Karpas-422 (cell line): Measurements from ENCODE around the gene ATP6AP1. TPM values are rescaled to one million over a fixed set of nuclear protein-coding genes. Genes with fewer than 3 reads are reported as not detected.
A peak's percentile ranks its signal among the peaks of the same experiment; 100 is the strongest.

ENCODE experiments used
- DNase-seq: peaks from one replicate; pipeline ENCODE4 v3.0.0-alpha.2; 2015
- H2AFZ ChIP-seq: fragments of 200-600 bp; sonication (generic); 2 replicates; pipeline ENCODE4 v1.6.1; 2014; ENCODE audit warnings: antibody characterized with exemption, low read length, mixed read lengths
- H3K27ac ChIP-seq: fragments of 200-600 bp; sonication (generic); 2 replicates; pipeline ENCODE4 v1.5.1; 2014; ENCODE audit warnings: mild to moderate bottlenecking, low read length, moderate library complexity
- H3K27me3 ChIP-seq: fragments of 200-600 bp; sonication (generic); 2 replicates; pipeline ENCODE4 v1.6.1; 2014; ENCODE audit warnings: low read length, mixed read lengths
- H3K36me3 ChIP-seq: fragments of 200-600 bp; sonication (generic); 2 replicates; pipeline ENCODE4 v1.6.1; 2014; ENCODE audit warnings: low read length, mixed read lengths; ENCODE audit not compliant: insufficient read depth
- H3K4me1 ChIP-seq: fragments of 200-600 bp; sonication (generic); 2 replicates; pipeline ENCODE4 v1.6.1; 2014; ENCODE audit warnings: mild to moderate bottlenecking, low read length, mixed read lengths
- H3K4me2 ChIP-seq: fragments of 200-600 bp; sonication (generic); 2 replicates; pipeline ENCODE4 v1.6.1; 2014; ENCODE audit warnings: low read length, low read depth, mild to moderate bottlenecking; ENCODE audit not compliant: poor library complexity, severe bottlenecking
- H3K4me3 ChIP-seq: fragments of 200-600 bp; sonication (generic); 2 replicates; pipeline ENCODE4 v1.5.1; 2014; ENCODE audit warnings: mild to moderate bottlenecking, antibody characterized with exemption, low read length, mixed read lengths
- H3K79me2 ChIP-seq: fragments of 200-600 bp; sonication (generic); 2 replicates; pipeline ENCODE4 v1.6.1; 2014; ENCODE audit warnings: mild to moderate bottlenecking, low read length, mixed read lengths
- H3K9ac ChIP-seq: fragments of 200-600 bp; sonication (generic); 2 replicates; pipeline ENCODE4 v1.6.0; 2014; ENCODE audit warnings: low read length
- H3K9me2 ChIP-seq: fragments of 200-600 bp; sonication (generic), shearing (Covaris generic); replicated peaks from 2 replicates; pipeline ENCODE4 v1.6.0; 2014; ENCODE audit warnings: mild to moderate bottlenecking, low read length, moderate library complexity; ENCODE audit not compliant: insufficient read depth
- H3K9me3 ChIP-seq: fragments of 300-700, 200-600 bp; sonication (generic); 2 replicates; pipeline ENCODE4 v1.6.1; 2014; ENCODE audit warnings: low read length, mixed read lengths
- H4K20me1 ChIP-seq: fragments of 200-600 bp; sonication (generic); 2 replicates; pipeline ENCODE4 v1.6.1; 2014; ENCODE audit warnings: mild to moderate bottlenecking, antibody characterized with exemption, low read length, low read depth; ENCODE audit not compliant: insufficient read depth
- total RNA-seq: library from RNA; depleted of rRNA; stranded (reverse); fragments of >200 nt; shearing (Covaris generic); gene quantifications from 2 replicates; pipeline ENCODE4 v1.2.3, GENCODE V29; 2014; ENCODE audit warnings: low replicate concordance

The ATP6AP1 gene
- total RNA-seq, 1 experiment from 2014 or later: 40.0 TPM

GRCh38 chrX:154443992-154444754 is 15.7 kb downstream of the ATP6AP1 start, which contains the start of gene FAM50A:
FAM50A (plus strand) TSS chrX:154444141; CDS start chrX:154444236, 95 bp downstream.
- Histone ChIP-seq H4K20me1 (no peaks in the 10 kb centered on the region), H3K9me3 (no peaks in the 10 kb centered on the region), H3K4me2 (peak within 1 kb of the TSS; percentile 78), H3K4me1 (peaks cover 13% of the 10 kb centered on the region), H3K27me3 (no peaks in the 10 kb centered on the region), H3K79me2 (peaks cover 11% of the 10 kb centered on the region), H3K4me3 (peak within 1 kb of the TSS; percentile 75), H3K27ac (no peak within 1 kb of the TSS; the same call in 1 of the 2 replicates), H3K9ac (peak within 1 kb of the TSS; percentile 88), H3K9me2 (no peaks in the 10 kb centered on the region), H3K36me3 (no peaks in the 10 kb centered on the region), H2AFZ (no peak within 1 kb of the TSS)
- DNase-seq: peak; percentile 84

GRCh38 chrX:154444755-154445246 is 16.3 kb downstream of the ATP6AP1 start:
- Histone ChIP-seq H3K4me1 (peaks cover 13% of the 10 kb centered on the region), H4K20me1 (no peaks in the 10 kb centered on the region), H3K9ac (peak overlapping the region; percentile 88), H3K27me3 (no peaks in the 10 kb centered on the region), H2AFZ (no peak overlapping the region), H3K9me2 (no peaks in the 10 kb centered on the region), H3K4me3 (peak overlapping the region; percentile 75), H3K4me2 (peak overlapping the region; percentile 78), H3K9me3 (no peaks in the 10 kb centered on the region), H3K27ac (no peak overlapping the region), H3K36me3 (no peaks in the 10 kb centered on the region), H3K79me2 (peaks cover 11% of the 10 kb centered on the region)
- DNase-seq: no peak

GRCh38 chrX:154445776-154446175 is 17.3 kb downstream of the ATP6AP1 start:
- H2AFZ ChIP-seq: no peak overlapping the region
- no peak overlapping the region for H3K27ac ChIP-seq
- no peak overlapping the region for H3K4me3 ChIP-seq
- H3K36me3 ChIP-seq: no peaks in the 10 kb centered on the region
- no peak overlapping the region for H3K9ac ChIP-seq
- H3K79me2 ChIP-seq: peaks cover 11% of the 10 kb centered on the region
- no peaks in the 10 kb centered on the region for H3K9me2 ChIP-seq
- peaks cover 13% of the 10 kb centered on the region for H3K4me1 ChIP-seq
- no peak overlapping the region for H3K4me2 ChIP-seq
- H3K9me3 ChIP-seq: no peaks in the 10 kb centered on the region
- no peaks in the 10 kb centered on the region for H4K20me1 ChIP-seq
- DNase-seq: no peak
- H3K27me3 ChIP-seq: no peaks in the 10 kb centered on the region

GRCh38 chrX:154446430-154446829 is 18.0 kb downstream of the ATP6AP1 start:
- H3K9ac ChIP-seq: no peak overlapping the region
- H3K27ac ChIP-seq: no peak overlapping the region
- no peaks in the 10 kb centered on the region for H3K9me3 ChIP-seq
- no peaks in the 10 kb centered on the region for H3K36me3 ChIP-seq
- peaks cover 11% of the 10 kb centered on the region for H3K79me2 ChIP-seq
- H3K9me2 ChIP-seq: no peaks in the 10 kb centered on the region
- no peak overlapping the region for H2AFZ ChIP-seq
- peaks cover 13% of the 10 kb centered on the region for H3K4me1 ChIP-seq
- H3K27me3 ChIP-seq: no peaks in the 10 kb centered on the region
- no peaks in the 10 kb centered on the region for H4K20me1 ChIP-seq
- H3K4me2 ChIP-seq: no peak overlapping the region
- no peak for DNase-seq
- no peak overlapping the region for H3K4me3 ChIP-seq

- DNase-seq: no peak
- Histone ChIP-seq H3K36me3 (no peaks in the 10 kb centered on the region), H3K27ac (no peak overlapping the region), H3K4me1 (peaks cover 10% of the 10 kb centered on the region), H3K9me3 (no peaks in the 10 kb centered on the region), H4K20me1 (no peaks in the 10 kb centered on the region), H3K4me3 (no peak overlapping the region), H3K79me2 (peaks cover 11% of the 10 kb centered on the region), H3K27me3 (no peaks in the 10 kb centered on the region), H3K9me2 (no peaks in the 10 kb centered on the region), H3K9ac (no peak overlapping the region), H2AFZ (no peak overlapping the region), H3K4me2 (no peak overlapping the region)
Measured at GRCh38 chrX:154448484-154448883, 20.0 kb downstream of the ATP6AP1 start.

- Histone ChIP-seq H3K9me2 (no peaks in the 10 kb centered on the region), H3K27me3 (no peaks in the 10 kb centered on the region), H3K9ac (no peak overlapping the region), H2AFZ (no peak overlapping the region), H3K4me2 (no peak overlapping the region), H3K79me2 (peaks cover 7% of the 10 kb centered on the region), H3K4me3 (no peak overlapping the region), H3K27ac (no peak overlapping the region), H3K4me1 (peaks cover 7% of the 10 kb centered on the region), H3K9me3 (no peaks in the 10 kb centered on the region), H3K36me3 (no peaks in the 10 kb centered on the region), H4K20me1 (no peaks in the 10 kb centered on the region)
- no peak for DNase-seq
Measured at GRCh38 chrX:154449618-154450017, 21.1 kb downstream of the ATP6AP1 start.

GRCh38 chrX:154450312-154450711 is 21.8 kb downstream of the ATP6AP1 start:
- no peak for DNase-seq
- Histone ChIP-seq H3K27ac (no peak overlapping the region), H3K36me3 (no peaks in the 10 kb centered on the region), H3K4me1 (no peaks in the 10 kb centered on the region; the same call in 1 of the 2 replicates), H3K9ac (no peak overlapping the region), H2AFZ (no peak overlapping the region), H3K27me3 (no peaks in the 10 kb centered on the region), H3K79me2 (peaks cover under 1% of the 10 kb centered on the region; the same call in 1 of the 2 replicates), H3K4me2 (no peak overlapping the region), H3K9me2 (no peaks in the 10 kb centered on the region), H3K4me3 (no peak overlapping the region), H3K9me3 (no peaks in the 10 kb centered on the region), H4K20me1 (no peaks in the 10 kb centered on the region)

GRCh38 chrX:154452823-154453222 is 24.3 kb downstream of the ATP6AP1 start:
- no peaks in the 10 kb centered on the region for H3K4me1 ChIP-seq
- H3K4me2 ChIP-seq: no peak overlapping the region
- H3K9me3 ChIP-seq: no peaks in the 10 kb centered on the region
- H3K4me3 ChIP-seq: no peak overlapping the region
- H3K9me2 ChIP-seq: no peaks in the 10 kb centered on the region
- no peak overlapping the region for H2AFZ ChIP-seq
- no peaks in the 10 kb centered on the region for H4K20me1 ChIP-seq
- DNase-seq: no peak
- no peaks in the 10 kb centered on the region for H3K27me3 ChIP-seq
- H3K27ac ChIP-seq: no peak overlapping the region
- H3K9ac ChIP-seq: no peak overlapping the region
- H3K79me2 ChIP-seq: no peaks in the 10 kb centered on the region
- H3K36me3 ChIP-seq: no peaks in the 10 kb centered on the region
